Fibroblast of mammary gland (primary cell): ENCODE data around the gene PIAS1.

Experiments used
- DNase-seq: peaks from one replicate; pipeline ENCODE4 v3.0.0-alpha.2; 2010; ENCODE audit warnings: low read depth
- H3K4me3 ChIP-seq: 2 replicates; pipeline ENCODE4 v1.5.1; 2011; ENCODE audit warnings: low read depth, mild to moderate bottlenecking, low read length, moderate library complexity; ENCODE audit not compliant: control insufficient read depth
- TF ChIP-seq, protein P1 (sequence below): conservative IDR thresholded peaks from 2 replicates; pipeline ENCODE4 v1.5.1; 2011; ENCODE audit warnings: low read depth, low read length, inconsistent platforms; ENCODE audit not compliant: control insufficient read depth, insufficient read depth

The PIAS1 gene

DNA sequence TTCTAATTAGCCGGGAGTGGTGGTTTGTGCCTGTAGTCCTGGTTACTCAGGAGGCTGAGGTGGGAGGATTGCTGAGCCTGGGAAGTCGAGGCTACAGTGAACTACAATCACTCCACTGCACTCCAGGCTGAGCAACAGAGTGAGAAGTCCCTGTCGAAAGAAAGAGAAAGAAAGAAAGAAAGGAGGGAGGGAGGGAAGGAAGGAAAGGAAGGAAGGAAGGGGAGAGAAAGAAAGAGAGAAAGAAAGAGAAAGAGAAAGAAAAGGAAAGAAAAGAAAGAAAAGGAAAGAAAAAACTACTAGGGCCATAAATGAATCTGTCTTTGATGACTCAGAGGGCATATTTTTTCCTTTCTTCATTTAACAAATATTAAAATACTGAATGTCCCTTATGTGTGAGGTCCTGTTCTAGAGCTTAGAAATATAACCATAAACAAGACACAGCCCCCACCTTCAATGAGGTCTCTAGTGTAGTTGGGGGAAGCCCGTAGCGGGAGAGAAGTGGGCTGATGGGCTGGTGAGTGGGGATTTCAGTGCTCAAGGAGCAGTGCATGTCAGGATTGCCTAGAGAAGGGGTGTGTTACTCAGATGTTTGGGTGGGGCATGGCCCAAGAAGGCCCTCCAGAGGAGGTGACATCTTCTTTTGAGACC, 35.2 kb upstream of the PIAS1 start:
- DNase-seq: no peak
- no peak overlapping the region for H3K4me3 ChIP-seq
- TF ChIP-seq, protein P1, sequence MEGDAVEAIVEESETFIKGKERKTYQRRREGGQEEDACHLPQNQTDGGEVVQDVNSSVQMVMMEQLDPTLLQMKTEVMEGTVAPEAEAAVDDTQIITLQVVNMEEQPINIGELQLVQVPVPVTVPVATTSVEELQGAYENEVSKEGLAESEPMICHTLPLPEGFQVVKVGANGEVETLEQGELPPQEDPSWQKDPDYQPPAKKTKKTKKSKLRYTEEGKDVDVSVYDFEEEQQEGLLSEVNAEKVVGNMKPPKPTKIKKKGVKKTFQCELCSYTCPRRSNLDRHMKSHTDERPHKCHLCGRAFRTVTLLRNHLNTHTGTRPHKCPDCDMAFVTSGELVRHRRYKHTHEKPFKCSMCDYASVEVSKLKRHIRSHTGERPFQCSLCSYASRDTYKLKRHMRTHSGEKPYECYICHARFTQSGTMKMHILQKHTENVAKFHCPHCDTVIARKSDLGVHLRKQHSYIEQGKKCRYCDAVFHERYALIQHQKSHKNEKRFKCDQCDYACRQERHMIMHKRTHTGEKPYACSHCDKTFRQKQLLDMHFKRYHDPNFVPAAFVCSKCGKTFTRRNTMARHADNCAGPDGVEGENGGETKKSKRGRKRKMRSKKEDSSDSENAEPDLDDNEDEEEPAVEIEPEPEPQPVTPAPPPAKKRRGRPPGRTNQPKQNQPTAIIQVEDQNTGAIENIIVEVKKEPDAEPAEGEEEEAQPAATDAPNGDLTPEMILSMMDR: no peak

DNA sequence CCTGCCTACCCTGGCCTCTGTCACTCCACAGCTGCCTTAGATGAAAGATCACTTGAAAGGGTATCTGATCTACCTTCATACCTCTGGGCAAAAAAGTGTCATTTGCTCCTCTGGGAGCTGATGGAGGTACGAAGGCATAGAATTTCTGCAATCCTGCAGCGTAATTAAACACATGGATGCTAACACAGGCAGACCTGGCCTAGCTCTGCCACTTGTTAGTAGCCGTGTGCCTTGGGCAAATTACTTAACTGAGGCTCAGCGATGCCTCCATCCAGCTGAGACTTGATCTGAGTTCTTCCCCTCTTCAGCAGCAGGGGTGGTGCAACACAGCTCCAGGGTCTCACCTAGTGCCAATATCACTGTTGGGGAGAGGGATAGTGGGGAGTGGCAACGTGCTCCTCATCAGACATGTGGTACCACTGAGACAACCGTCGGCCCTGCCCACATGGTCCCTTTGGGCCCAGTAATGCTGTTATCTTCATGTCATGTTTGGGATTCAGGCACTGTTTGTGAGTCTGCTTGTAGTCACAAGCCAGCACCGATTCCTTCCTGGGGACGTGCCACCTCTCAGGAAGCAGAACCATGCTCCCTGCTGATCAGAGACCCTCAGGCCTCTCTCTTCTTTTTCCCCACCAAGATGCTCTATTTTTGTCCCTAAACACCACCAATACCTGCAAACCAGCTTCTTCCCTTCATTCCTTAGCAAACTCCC, 34.1 kb upstream of the PIAS1 start:
- DNase-seq: no peak
- TF ChIP-seq, protein P1: no peak
- no peak overlapping the region for H3K4me3 ChIP-seq

DNA sequence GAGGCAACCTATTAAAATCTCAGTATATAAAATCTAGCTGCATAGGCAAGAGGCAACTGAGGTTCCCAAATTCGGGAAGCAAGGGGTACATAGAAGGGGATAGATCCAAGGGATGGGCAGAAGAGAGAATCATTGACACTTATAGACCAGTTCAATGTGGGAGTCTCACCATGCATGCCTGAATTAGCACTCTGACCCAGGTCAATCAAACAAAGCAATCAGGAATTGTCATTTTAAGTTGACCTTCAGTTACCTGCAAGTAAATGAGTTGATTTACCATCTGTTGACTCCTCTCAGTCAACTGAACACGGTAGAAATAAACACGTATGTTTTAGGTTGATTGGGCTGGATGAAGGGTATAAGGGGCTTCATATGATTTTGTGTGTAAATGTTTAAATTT, 33.4 kb upstream of the PIAS1 start:
- H3K4me3 ChIP-seq: no peak overlapping the region
- no peak for DNase-seq
- TF ChIP-seq, protein P1: no peak

DNA sequence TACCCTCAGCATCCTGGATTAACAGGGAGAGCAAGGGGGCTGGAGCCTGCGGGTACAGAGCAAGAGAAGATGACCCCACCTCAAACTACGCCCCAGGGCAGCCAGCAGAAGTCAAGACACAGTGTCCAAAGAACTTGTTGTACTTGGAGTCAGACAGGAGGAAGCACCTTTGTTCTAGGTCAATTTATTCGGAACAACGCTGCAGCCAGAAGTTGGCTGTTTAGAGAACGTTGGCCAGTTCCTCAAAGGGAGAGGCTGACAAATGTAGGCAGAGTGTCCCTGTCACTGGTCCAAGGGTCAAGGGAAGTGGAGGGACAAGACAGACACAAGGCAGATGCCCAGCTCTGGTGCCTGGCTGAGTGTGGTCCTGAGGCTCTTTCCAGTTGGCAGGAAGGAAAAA, 32.1 kb upstream of the PIAS1 start:
- DNase-seq: no peak
- TF ChIP-seq, protein P1: no peak
- no peak overlapping the region for H3K4me3 ChIP-seq

DNA sequence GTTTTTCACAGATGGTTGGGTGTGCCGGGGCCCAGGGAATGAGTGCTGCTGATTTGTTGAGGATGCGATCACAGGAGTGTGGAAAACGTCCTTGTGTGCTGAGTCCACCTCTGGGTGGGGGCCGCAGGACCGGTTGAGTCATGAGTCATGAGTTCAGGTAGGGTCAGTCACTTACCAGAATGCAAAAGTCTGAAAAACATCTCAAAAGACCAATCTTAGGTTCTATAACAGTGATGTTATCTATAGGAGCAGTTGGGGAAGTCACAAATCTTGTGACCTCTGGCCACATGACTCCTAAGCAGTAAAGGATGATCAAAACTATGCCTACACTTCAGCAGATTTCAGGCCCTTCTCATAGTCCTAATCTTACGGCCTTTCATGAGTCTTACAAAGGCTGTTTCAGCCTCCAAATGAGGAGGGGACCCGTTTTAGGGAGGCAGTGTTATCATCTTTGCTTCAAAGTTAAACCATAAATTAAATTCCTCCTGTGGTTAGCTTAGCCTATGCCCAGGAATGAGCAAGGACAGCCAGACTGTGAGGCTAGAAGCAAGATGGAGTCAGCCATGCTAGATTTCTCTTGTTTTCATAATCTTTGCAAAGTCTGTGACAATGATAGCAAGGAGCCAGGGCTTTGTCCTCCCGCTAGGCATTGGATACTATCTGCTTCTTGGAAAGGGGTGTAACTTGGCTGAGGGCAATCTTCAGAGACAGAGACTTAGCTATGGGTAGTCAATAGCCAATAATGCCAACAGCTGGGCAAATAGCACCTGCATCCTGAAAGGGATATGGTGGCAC, 30.6 kb upstream of the PIAS1 start:
- TF ChIP-seq, protein P1: no peak
- no peak overlapping the region for H3K4me3 ChIP-seq
- no peak for DNase-seq

DNA sequence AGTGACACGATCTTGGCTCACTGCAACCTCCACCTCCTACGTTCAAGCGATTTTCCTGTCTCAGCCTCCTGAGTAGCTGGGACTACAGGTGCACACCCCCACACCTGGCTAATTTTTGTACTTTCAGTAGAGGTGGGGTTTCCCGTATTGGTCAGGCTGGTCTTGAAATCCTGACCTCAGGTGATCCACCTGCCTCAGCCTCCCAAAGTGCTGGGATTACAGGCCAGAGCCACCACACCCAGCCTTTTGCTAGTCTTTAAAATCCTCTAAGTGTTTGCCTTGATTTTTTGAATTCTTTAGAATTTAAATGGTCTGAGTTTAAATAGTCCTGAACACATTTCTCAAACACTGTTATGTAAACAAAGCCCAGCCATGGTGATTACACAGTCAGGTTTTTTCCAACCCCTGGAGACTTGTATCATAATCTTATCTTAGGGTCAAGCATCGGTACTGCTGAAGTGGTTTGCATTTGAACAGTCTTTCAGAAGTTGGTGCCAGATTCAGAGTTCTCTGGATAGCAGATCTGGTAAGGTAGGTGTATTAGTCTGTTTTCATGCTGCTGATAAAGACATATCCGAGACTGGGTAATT, 28.2 kb upstream of the PIAS1 start:
- no peak overlapping the region for H3K4me3 ChIP-seq
- DNase-seq: no peak
- TF ChIP-seq, protein P1: no peak
